Natural killer cell (primary cell): ENCODE results near the gene DCDC2. TPM values are rescaled to one million over a fixed set of nuclear protein-coding genes. Genes with fewer than 3 reads are reported as not detected.

Source experiments
- ATAC-seq, 3 donors: fragments of 150-1000 bp in 2 of 3; fragments of 200-7000 bp in 1 of 3; cut with Tn5 transposase; 1 replicate in 1 of 3; 2 replicates in 2 of 3; pipeline ENCODE4 v1.10.0; 2021; ENCODE audit warnings: mild to moderate bottlenecking in 2 of 3, moderate library complexity in 2 of 3
- DNase-seq, 2 donors: peaks; one replicate each; pipeline versions ENCODE4 v3.0.0 to v3.0.0-alpha.2; 2013 to 2021; ENCODE audit warnings: mixed read lengths in 1 of 2
- H3K27ac ChIP-seq: one replicate; pipeline ENCODE4 v1.5.1; 2013; ENCODE audit warnings: mild to moderate bottlenecking, low read length
- H3K27me3 ChIP-seq: one replicate; pipeline ENCODE4 v1.6.1; 2013; ENCODE audit warnings: low read length; ENCODE audit not compliant: control insufficient read depth, insufficient read depth
- H3K36me3 ChIP-seq: one replicate; pipeline ENCODE4 v1.6.1; 2013; ENCODE audit warnings: low read length; ENCODE audit not compliant: control insufficient read depth, insufficient read depth
- H3K4me1 ChIP-seq: one replicate; pipeline ENCODE4 v1.6.1; 2013; ENCODE audit warnings: low read length; ENCODE audit not compliant: control insufficient read depth, insufficient read depth
- H3K4me3 ChIP-seq: one replicate; pipeline ENCODE4 v1.5.1; 2013; ENCODE audit warnings: low read length
- H3K9me3 ChIP-seq: one replicate; pipeline ENCODE4 v1.6.1; 2013; ENCODE audit warnings: low read length; ENCODE audit not compliant: control insufficient read depth, insufficient read depth
- H3K27ac Mint-ChIP-seq, 2 donors: one replicate each; pipeline ENCODE4 v1.8.0; 2022; ENCODE audit warnings: mild to moderate bottlenecking in 2 of 2, mixed read lengths in 2 of 2, moderate library complexity in 1 of 2
- H3K27me3 Mint-ChIP-seq, 2 donors: one replicate each; pipeline ENCODE4 v1.8.0; 2022; ENCODE audit warnings: low read depth in 2 of 2, mixed read lengths in 2 of 2
- H3K36me3 Mint-ChIP-seq: one replicate; pipeline ENCODE4 v1.8.0; 2022; ENCODE audit warnings: mixed read lengths
- H3K4me1 Mint-ChIP-seq, 2 donors: one replicate each; pipeline ENCODE4 v1.8.0; 2022; ENCODE audit warnings: mixed read lengths in 2 of 2
- H3K4me3 Mint-ChIP-seq: one replicate; pipeline ENCODE4 v1.8.0; 2022; ENCODE audit warnings: mild to moderate bottlenecking, moderate library complexity, mixed read lengths
- H3K9me3 Mint-ChIP-seq, 2 donors: one replicate each; pipeline ENCODE4 v1.8.0; 2022; ENCODE audit warnings: mixed read lengths in 2 of 2
- CTCF ChIP-seq: fragments of 200-600 bp; IDR thresholded peaks from one replicate; pipeline ENCODE4 v1.8.0; 2022; ENCODE audit warnings: antibody characterized with exemption
- WGBS: methylation state at CpG from one replicate; pipeline ENCODE4 v1.1.7; 2013; ENCODE audit warnings: missing lambda C conversion rate; ENCODE audit not compliant: insufficient coverage; 5-methylcytosine and 5-hydroxymethylcytosine counted together
- intact Hi-C: fragments of 100-400 bp; cut with micrococcal nuclease; formaldehyde crosslinking; loops from one replicate; pipeline ENCODE4 v1.14.2; 2022
- total RNA-seq, 4 donors: library from RNA; stranded (reverse); fragments of 120-200 nt in 1 of 4; gene quantifications; one replicate each; pipeline versions ENCODE4 v1.2.3 to v1.2.4, GENCODE V29; 2013 to 2022

DCDC2 gene
- total RNA-seq, 3 donors from 2014 or later (not counting 1 experiment from before 2014, with no cell fraction given) = not detected

- Mint-ChIP-seq H3K4me1 (no peaks in the 10 kb centered on the region), H3K36me3 (no peaks in the 10 kb centered on the region), H3K27me3 (peaks cover 0 to 10% of the 10 kb centered on the region in 2 donors), H3K9me3 (no peaks in the 10 kb centered on the region), H3K27ac (no peak overlapping the region), H3K4me3 (no peak overlapping the region)
- Histone ChIP-seq H3K9me3 (no peaks in the 10 kb centered on the region), H3K27ac (no peak overlapping the region), H3K4me1 (peaks cover 3% of the 10 kb centered on the region), H3K4me3 (no peak overlapping the region), H3K36me3 (no peaks in the 10 kb centered on the region), H3K27me3 (no peaks in the 10 kb centered on the region)
- no peak for DNase-seq
- 86% methylated on average over 3 of the region's 3 CpGs for WGBS
- intact Hi-C loops = no loop called here
- TF ChIP-seq CTCF = no peak
- no peak for ATAC-seq
These were observed 131.3 kb downstream of the DCDC2 start for GRCh38 chr6:24226541-24226940.

- intact Hi-C loops = no loop called here
- ATAC-seq = no peak
- no peak overlapping the region for H3K27ac Mint-ChIP-seq
- Histone ChIP-seq H3K36me3 (no peaks in the 10 kb centered on the region), H3K27me3 (no peaks in the 10 kb centered on the region), H3K9me3 (no peaks in the 10 kb centered on the region), H3K4me3 (no peak overlapping the region), H3K27ac (no peak overlapping the region), H3K4me1 (peaks cover 3% of the 10 kb centered on the region)
- no peak for DNase-seq
- WGBS = no CpG with 5 or more reads among the region's 2 CpGs
- H3K4me3 Mint-ChIP-seq = no peak overlapping the region
- TF ChIP-seq CTCF = no peak
- H3K9me3 Mint-ChIP-seq = no peaks in the 10 kb centered on the region
- peaks cover 0 to 10% of the 10 kb centered on the region in 2 donors for H3K27me3 Mint-ChIP-seq
- no peaks in the 10 kb centered on the region for H3K4me1 Mint-ChIP-seq
- no peaks in the 10 kb centered on the region for H3K36me3 Mint-ChIP-seq
These were observed 132.0 kb downstream of the DCDC2 start for GRCh38 chr6:24225838-24226237.

GRCh38 chr6:24223115-24223919 lies 134.5 kb downstream of the DCDC2 start:
- Mint-ChIP-seq H3K27ac (no peak overlapping the region), H3K9me3 (peaks cover 0 to 3% of the 10 kb centered on the region in 2 donors), H3K4me3 (no peak overlapping the region), H3K36me3 (no peaks in the 10 kb centered on the region), H3K27me3 (peaks cover 0 to 13% of the 10 kb centered on the region in 2 donors), H3K4me1 (no peaks in the 10 kb centered on the region)
- Histone ChIP-seq H3K27ac (no peak overlapping the region), H3K36me3 (no peaks in the 10 kb centered on the region), H3K4me1 (no peaks in the 10 kb centered on the region), H3K4me3 (no peak overlapping the region), H3K27me3 (no peaks in the 10 kb centered on the region), H3K9me3 (no peaks in the 10 kb centered on the region)
- TF ChIP-seq CTCF = no peak
- no peak for DNase-seq
- WGBS = 64% methylated on average over 7 of the region's 7 CpGs
- intact Hi-C loops = no loop called here
- ATAC-seq = no peak

GRCh38 chr6:24219670-24220069 lies 138.2 kb downstream of the DCDC2 start:
- Mint-ChIP-seq H3K27me3 (peaks cover 0 to 8% of the 10 kb centered on the region in 2 donors), H3K4me3 (no peak overlapping the region), H3K9me3 (peaks cover 0 to 3% of the 10 kb centered on the region in 2 donors), H3K36me3 (no peaks in the 10 kb centered on the region), H3K4me1 (no peaks in the 10 kb centered on the region), H3K27ac (no peak overlapping the region)
- WGBS = 100% methylated on average over 1 of the region's 3 CpGs
- no peak for TF ChIP-seq CTCF
- no peak overlapping the region for H3K27ac ChIP-seq
- H3K4me3 ChIP-seq = no peak overlapping the region
- no peaks in the 10 kb centered on the region for H3K4me1 ChIP-seq
- no peaks in the 10 kb centered on the region for H3K27me3 ChIP-seq
- H3K36me3 ChIP-seq = no peaks in the 10 kb centered on the region
- no peak for ATAC-seq
- intact Hi-C loops = no loop called here
- no peak for DNase-seq
- no peaks in the 10 kb centered on the region for H3K9me3 ChIP-seq
